ENCODE results near the gene ANKRD44.

DNA sequence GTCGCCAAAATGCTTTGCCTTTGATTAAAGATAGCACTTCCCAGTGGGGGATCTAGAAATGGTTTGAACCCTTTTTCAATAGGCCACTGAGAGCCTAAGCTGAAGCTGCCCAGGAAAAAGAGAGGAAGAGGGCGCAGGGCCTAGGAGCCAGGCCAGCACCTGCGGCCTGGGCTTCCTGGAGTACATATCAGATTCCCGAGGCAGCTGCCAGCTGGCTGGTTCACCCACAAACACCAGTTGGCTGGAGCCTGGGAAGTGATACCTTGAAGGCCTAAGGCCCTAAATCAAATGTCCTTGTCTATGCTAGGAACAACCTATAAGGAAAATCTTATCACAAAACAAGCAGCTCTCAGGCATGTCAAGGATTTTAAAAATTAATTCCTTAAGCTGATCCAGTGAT, 37.1 kb downstream of the ANKRD44 start:
- TF ChIP-seq, protein P1, sequence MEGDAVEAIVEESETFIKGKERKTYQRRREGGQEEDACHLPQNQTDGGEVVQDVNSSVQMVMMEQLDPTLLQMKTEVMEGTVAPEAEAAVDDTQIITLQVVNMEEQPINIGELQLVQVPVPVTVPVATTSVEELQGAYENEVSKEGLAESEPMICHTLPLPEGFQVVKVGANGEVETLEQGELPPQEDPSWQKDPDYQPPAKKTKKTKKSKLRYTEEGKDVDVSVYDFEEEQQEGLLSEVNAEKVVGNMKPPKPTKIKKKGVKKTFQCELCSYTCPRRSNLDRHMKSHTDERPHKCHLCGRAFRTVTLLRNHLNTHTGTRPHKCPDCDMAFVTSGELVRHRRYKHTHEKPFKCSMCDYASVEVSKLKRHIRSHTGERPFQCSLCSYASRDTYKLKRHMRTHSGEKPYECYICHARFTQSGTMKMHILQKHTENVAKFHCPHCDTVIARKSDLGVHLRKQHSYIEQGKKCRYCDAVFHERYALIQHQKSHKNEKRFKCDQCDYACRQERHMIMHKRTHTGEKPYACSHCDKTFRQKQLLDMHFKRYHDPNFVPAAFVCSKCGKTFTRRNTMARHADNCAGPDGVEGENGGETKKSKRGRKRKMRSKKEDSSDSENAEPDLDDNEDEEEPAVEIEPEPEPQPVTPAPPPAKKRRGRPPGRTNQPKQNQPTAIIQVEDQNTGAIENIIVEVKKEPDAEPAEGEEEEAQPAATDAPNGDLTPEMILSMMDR (IDR thresholded peaks at IDR 0.05 in 4 of 5, conservative IDR thresholded peaks at IDR 0.05 in 1 of 5) = no peak
- no peak for TF ChIP-seq POLR2A (IDR thresholded peaks at IDR 0.05)

All from gastrocnemius medialis (tissue), 4 donors.